ENCODE results near the gene IGF2BP1. TPM values are rescaled to one million over a fixed set of nuclear protein-coding genes. Genes with fewer than 3 reads are reported as not detected.
A peak's percentile ranks its signal among the peaks of the same experiment; 100 is the strongest.

The IGF2BP1 gene
- total and polyA plus RNA-seq, 2 of the 8 experiments (the other 6 are each of a cell fraction or from before 2014, with no cell fraction given), result 41.6 to 513 TPM

- no peak for DNase-seq (ENCODE audit: low read depth in 1 of 2, low spot score in 2 of 2)
- peak overlapping the region in 1 of 2 experiments; percentile 12; a peak in 1 of 4 replicates for H3K4me2 ChIP-seq (ENCODE audit: insufficient read depth in 1 of 2, low read depth in 2 of 2, low read length in 2 of 2)
- no peak overlapping the region for H3K14ac ChIP-seq (ENCODE audit: insufficient read length)
- H3K4ac ChIP-seq (replicated peaks; ENCODE audit: insufficient read length, low read depth, low read length), result no peak overlapping the region
- peaks cover 20 to 65% (median 29%) of the 10 kb centered on the region in 4 experiments for H3K36me3 ChIP-seq (ENCODE audit: control insufficient read depth in 2 of 4, insufficient read depth in 4 of 4, low read length in 3 of 4)
- H3K56ac ChIP-seq (replicated peaks; ENCODE audit: insufficient read length, low read depth, low read length), result no peak overlapping the region
- no peak overlapping the region for H4K5ac ChIP-seq (ENCODE audit: insufficient read length, low read depth, low read length)
- no peak overlapping the region for H3K9ac ChIP-seq (replicated peaks in 1 of 4; ENCODE audit: extremely low read depth in 1 of 4, low read depth in 3 of 4, low read length in 3 of 4)
- no peaks in the 10 kb centered on the region for H3K9me3 ChIP-seq (ENCODE audit: insufficient read depth in 2 of 2, low read depth in 1 of 2, low read length in 1 of 2)
- H4K91ac ChIP-seq (replicated peaks; ENCODE audit: insufficient read length, low read length), result no peak overlapping the region
- H3K18ac ChIP-seq (ENCODE audit: extremely low read depth, low read length), result no peak overlapping the region; the same call in 1 of the 2 replicates
- H4K8ac ChIP-seq (ENCODE audit: extremely low read depth, insufficient read depth, low read length), result no peak overlapping the region
- no peak overlapping the region for H2BK120ac ChIP-seq (replicated peaks; ENCODE audit: low read depth, low read length)
- peak; percentile 20; the same call in 1 of the 2 replicates for TF ChIP-seq POLR2AphosphoS5 (IDR thresholded peaks at IDR 0.05; ENCODE audit: low read depth, low read length)
- TF ChIP-seq CEBPB (IDR thresholded peaks at IDR 0.05; ENCODE audit: low read depth, low read length), result no peak
- H3K27ac ChIP-seq (ENCODE audit: low read depth, low read length), result peak overlapping the region; percentile 49; the same call in 1 of the 2 replicates
- H3K79me2 ChIP-seq (ENCODE audit: control insufficient read depth in 1 of 2, insufficient read depth in 2 of 2, low read length in 2 of 2), result no peaks in the 10 kb centered on the region
- H4K20me1 ChIP-seq (replicated peaks in 1 of 2; ENCODE audit: control insufficient read depth in 1 of 2, insufficient read depth in 2 of 2, low read length in 2 of 2), result peaks cover 4 to 5% of the 10 kb centered on the region in 2 experiments
- no peaks in the 10 kb centered on the region for H3K23me2 ChIP-seq (ENCODE audit: low read depth, low read length)
- WGBS, 2 experiments (ENCODE audit: extremely low coverage in 1 of 2, insufficient coverage in 1 of 2, insufficient read length in 1 of 2, insufficient replicate concordance in 2 of 2, low coverage in 1 of 2, low lambda C conversion rate in 2 of 2, missing lambda C conversion rate in 1 of 2), result 91% methylated on average over 5 of the region's 6 CpGs; no CpG with 5 or more reads in 1 of the 2 experiments
- H3K4me3 ChIP-seq (ENCODE audit: extremely low read depth in 1 of 4, insufficient read depth in 2 of 4, low read depth in 3 of 4, low read length in 4 of 4), result no peak overlapping the region; a peak in 1 of 8 replicates
- H3K27me3 ChIP-seq (replicated peaks in 1 of 4; ENCODE audit: control insufficient read depth in 3 of 4, extremely low read depth in 1 of 4, insufficient read depth in 3 of 4, low read length in 3 of 4), result no peaks in the 10 kb centered on the region
- H3K79me1 ChIP-seq (ENCODE audit: low read depth, low read length), result peaks cover 3% of the 10 kb centered on the region; the same call in 1 of the 2 replicates
- no peak overlapping the region for H3K23ac ChIP-seq (ENCODE audit: insufficient read length)
- no peak overlapping the region for H2AFZ ChIP-seq (ENCODE audit: low read length)
- no peak overlapping the region for H2BK15ac ChIP-seq (ENCODE audit: low read length)
- FAIRE-seq, result no peak
- POLR2A ChIA-PET (ENCODE audit: partially characterized antibody), result interaction anchor here (1.1 to 5.2 kb wide), 17 partner anchors 8 to 173 kb away, joined by 3 to 28 read pairs (median 7); partner anchors contain the start of genes IGF2BP1 and SNF8
- no peak overlapping the region for H2BK12ac ChIP-seq (ENCODE audit: low read depth, low read length)
- no peak overlapping the region for H2BK20ac ChIP-seq (ENCODE audit: low read length)
- CTCF ChIA-PET (ENCODE audit: partially characterized antibody), result interaction anchor here (0.6 to 5.6 kb wide), 9 partner anchors 19 to 176 kb away, joined by 3 to 34 read pairs (median 4); partner anchors contain the start of gene GIP
- no peak overlapping the region for H2AK5ac ChIP-seq (ENCODE audit: low read depth, low read length)
- H3K4me1 ChIP-seq (replicated peaks in 1 of 4; ENCODE audit: control insufficient read depth in 3 of 4, insufficient read depth in 4 of 4, low read length in 3 of 4), result peaks cover 10 to 23% (median 19%) of the 10 kb centered on the region in 4 experiments
- no peak overlapping the region for H2BK5ac ChIP-seq (ENCODE audit: low read depth, low read length)
Observed at GRCh38 chr17:49054342-49055092, 57.3 kb downstream of the IGF2BP1 start.
